ENCODE results near the gene SLC43A2.

- no peak for TF ChIP-seq EZH2 (IDR thresholded peaks at IDR 0.05)
- no peak for TF ChIP-seq CTCF (IDR thresholded peaks at IDR 0.05 in 2 of 3, conservative IDR thresholded peaks at IDR 0.05 in 1 of 3; ENCODE audit: borderline replicate concordance in 1 of 3, insufficient read depth in 1 of 3, low read depth in 2 of 3, low read length in 2 of 3)
- TF ChIP-seq ATF3 (IDR thresholded peaks at IDR 0.05) = no peak
- no peak for TF ChIP-seq TCF7L2 (IDR thresholded peaks at IDR 0.05; ENCODE audit: borderline replicate concordance, extremely low read depth, insufficient read depth, insufficient read length)
- no peak for TF ChIP-seq EZH2phosphoT487 (IDR thresholded peaks at IDR 0.05; ENCODE audit: borderline replicate concordance)
- TF ChIP-seq REST (IDR thresholded peaks at IDR 0.05; ENCODE audit: low read depth) = no peak
- TF ChIP-seq POLR2AphosphoS5 (IDR thresholded peaks at IDR 0.05; ENCODE audit: low read depth, low read length) = no peak
- no peak for TF ChIP-seq CEBPB (IDR thresholded peaks at IDR 0.05; ENCODE audit: low read depth)
These were observed 44.5 kb downstream of the SLC43A2 start for GRCh38 chr17:1584167-1584566.
